ENCODE measurements around the gene CKB. TPM values are rescaled to one million over a fixed set of nuclear protein-coding genes. Genes with fewer than 3 reads are reported as not detected.

The CKB gene
- total RNA-seq, 2 experiments from 2014 or later: 0.82 to 3.0 TPM

- ChIA-PET CTCF (ENCODE audit: unreplicated experiment) (interaction anchor here (0.5 kb wide), 1 partner anchor 1986 kb away, joined by 3 read pairs; no protein-coding TSS in a partner anchor), POLR2A (no interaction called here)
- no TSS peak for BruUV-seq (replicated peaks)
- TF ChIP-seq EZH2phosphoT487 (IDR thresholded peaks at IDR 0.05; ENCODE audit: borderline replicate concordance, low read depth, low read length): no peak
- TF ChIP-seq CTCF (conservative IDR thresholded peaks at IDR 0.05; ENCODE audit: low read length): no peak
- no peak for DNase-seq (ENCODE audit: low spot score)
- Histone ChIP-seq H2AFZ (ENCODE audit: low read length) (no peak overlapping the region), H3K9me3 (ENCODE audit: low read length) (no peaks in the 10 kb centered on the region), H3K9me2 (ENCODE audit: insufficient read depth, low read length) (no peaks in the 10 kb centered on the region), H3K36me3 (ENCODE audit: insufficient read depth, low read length) (no peaks in the 10 kb centered on the region), H4K20me1 (ENCODE audit: insufficient read depth, low read length) (no peaks in the 10 kb centered on the region), H3K4me3 (ENCODE audit: low read depth, low read length, poor library complexity, severe bottlenecking) (no peak overlapping the region), H3K79me2 (ENCODE audit: insufficient read depth, low read depth, low read length) (no peaks in the 10 kb centered on the region), H3K4me2 (ENCODE audit: low read length) (no peak overlapping the region), H3K4me1 (ENCODE audit: insufficient read depth, low read length, poor library complexity, severe bottlenecking) (no peaks in the 10 kb centered on the region), H3K27ac (ENCODE audit: low read depth, low read length, poor library complexity, severe bottlenecking) (no peak overlapping the region)
- intact Hi-C loops (cut with micrococcal nuclease; ENCODE audit: unreplicated experiment): loop anchor here (1.0 kb wide), 1 partner anchor 28 kb away; no protein-coding TSS in a partner anchor
Observed at GRCh38 chr14:103545915-103546651, 23.5 kb upstream of the CKB start.

GRCh38 chr14:103545219-103545914 lies 22.7 kb upstream of the CKB start:
- H3K9me2 ChIP-seq (ENCODE audit: insufficient read depth, low read length): no peaks in the 10 kb centered on the region
- no peak overlapping the region for H3K4me2 ChIP-seq (ENCODE audit: low read length)
- no peaks in the 10 kb centered on the region for H4K20me1 ChIP-seq (ENCODE audit: insufficient read depth, low read length)
- H3K79me2 ChIP-seq (ENCODE audit: insufficient read depth, low read depth, low read length): no peaks in the 10 kb centered on the region
- H3K27ac ChIP-seq (ENCODE audit: low read depth, low read length, poor library complexity, severe bottlenecking): no peak overlapping the region
- no peak overlapping the region for H3K4me3 ChIP-seq (ENCODE audit: low read depth, low read length, poor library complexity, severe bottlenecking)
- ChIA-PET POLR2A (no interaction called here), CTCF (ENCODE audit: unreplicated experiment) (no interaction called here)
- intact Hi-C loops (cut with micrococcal nuclease; ENCODE audit: unreplicated experiment): no loop called here
- TF ChIP-seq EZH2phosphoT487 (IDR thresholded peaks at IDR 0.05; ENCODE audit: borderline replicate concordance, low read depth, low read length) (no peak), CTCF (conservative IDR thresholded peaks at IDR 0.05; ENCODE audit: low read length) (no peak)
- H3K9me3 ChIP-seq (ENCODE audit: low read length): no peaks in the 10 kb centered on the region
- no peaks in the 10 kb centered on the region for H3K36me3 ChIP-seq (ENCODE audit: insufficient read depth, low read length)
- H3K4me1 ChIP-seq (ENCODE audit: insufficient read depth, low read length, poor library complexity, severe bottlenecking): no peaks in the 10 kb centered on the region
- no TSS peak for BruUV-seq (replicated peaks)
- no peak overlapping the region for H2AFZ ChIP-seq (ENCODE audit: low read length)
- DNase-seq (ENCODE audit: low spot score): no peak

All from OCI-LY7 (cell line).